ENCODE results near the gene DDX23.
"Not testable (repeated sequence)": the region's sequence is repeated elsewhere in the genome, so short reads cannot be mapped to it uniquely, and the experiment has no call there.

The DDX23 gene

GRCh38 chr12:48875944-48876515 lies 24.1 kb upstream of the DDX23 start:
- H3K9me3 ChIP-seq (ENCODE audit: control insufficient read depth, insufficient read depth, low read length), result no peaks in the 10 kb centered on the region
- H3K4me3 ChIP-seq (ENCODE audit: low read length), result no peak overlapping the region
- no peaks in the 10 kb centered on the region for H3F3A ChIP-seq (ENCODE audit: control insufficient read depth, insufficient read depth)
- no peaks in the 10 kb centered on the region for H3K4me1 ChIP-seq (ENCODE audit: control insufficient read depth, low read length)
- peaks cover 11% of the 10 kb centered on the region for H3K27me3 ChIP-seq (ENCODE audit: control insufficient read depth, low read length)
- H3K27ac ChIP-seq (ENCODE audit: low read depth, low read length), result no peak overlapping the region
- no peak for TF ChIP-seq EZH2phosphoT487 (IDR thresholded peaks at IDR 0.05; ENCODE audit: borderline replicate concordance, low read length)
- no peak for TF ChIP-seq CTCF (IDR thresholded peaks at IDR 0.05; ENCODE audit: low read depth, low read length, poor library complexity, severe bottlenecking)
- no peaks in the 10 kb centered on the region for H4K20me1 ChIP-seq (ENCODE audit: control insufficient read depth, insufficient read depth, low read depth, low read length)
- no peaks in the 10 kb centered on the region for H3K79me2 ChIP-seq (ENCODE audit: control insufficient read depth, low read length)
- no peaks in the 10 kb centered on the region for H3K9me2 ChIP-seq (replicated peaks; ENCODE audit: control insufficient read depth, low read length)
- H3K36me3 ChIP-seq (ENCODE audit: control insufficient read depth, low read length), result no peaks in the 10 kb centered on the region
- no peak overlapping the region for H3K4me2 ChIP-seq (ENCODE audit: low read length)

- H3K4me3 ChIP-seq (ENCODE audit: low read length); H3K27ac ChIP-seq (ENCODE audit: low read depth, low read length); H3K36me3 ChIP-seq (ENCODE audit: control insufficient read depth, low read length): not testable (repeated sequence)
Measured at GRCh38 chr12:48873534-48873933, 21.6 kb upstream of the DDX23 start.

GRCh38 chr12:48873096-48873495 lies 21.1 kb upstream of the DDX23 start:
- no peaks in the 10 kb centered on the region for H3F3A ChIP-seq (ENCODE audit: control insufficient read depth, insufficient read depth)
- no peaks in the 10 kb centered on the region for H3K9me3 ChIP-seq (ENCODE audit: control insufficient read depth, insufficient read depth, low read length)
- H3K27me3 ChIP-seq (ENCODE audit: control insufficient read depth, low read length), result peaks cover 7% of the 10 kb centered on the region; the same call in 1 of the 2 replicates
- H3K9me2 ChIP-seq (replicated peaks; ENCODE audit: control insufficient read depth, low read length), result no peaks in the 10 kb centered on the region
- H3K36me3 ChIP-seq (ENCODE audit: control insufficient read depth, low read length), result no peaks in the 10 kb centered on the region
- TF ChIP-seq EZH2phosphoT487 (IDR thresholded peaks at IDR 0.05; ENCODE audit: borderline replicate concordance, low read length) (no peak), CTCF (IDR thresholded peaks at IDR 0.05; ENCODE audit: low read depth, low read length, poor library complexity, severe bottlenecking) (no peak)
- H3K4me1 ChIP-seq (ENCODE audit: control insufficient read depth, low read length), result no peaks in the 10 kb centered on the region
- H3K4me3 ChIP-seq (ENCODE audit: low read length), result no peak overlapping the region
- H3K4me2 ChIP-seq (ENCODE audit: low read length), result no peak overlapping the region
- no peak overlapping the region for H3K27ac ChIP-seq (ENCODE audit: low read depth, low read length)
- H4K20me1 ChIP-seq (ENCODE audit: control insufficient read depth, insufficient read depth, low read depth, low read length), result no peaks in the 10 kb centered on the region
- no peaks in the 10 kb centered on the region for H3K79me2 ChIP-seq (ENCODE audit: control insufficient read depth, low read length)

More at GRCh38 chr12:48873534-48873933, 21.6 kb upstream of the DDX23 start:
- H3K9me2 ChIP-seq (replicated peaks; ENCODE audit: control insufficient read depth, low read length); H4K20me1 ChIP-seq (ENCODE audit: control insufficient read depth, insufficient read depth, low read depth, low read length); H3K4me2 ChIP-seq (ENCODE audit: low read length); H3K27me3 ChIP-seq (ENCODE audit: control insufficient read depth, low read length); H3K9me3 ChIP-seq (ENCODE audit: control insufficient read depth, insufficient read depth, low read length); H3K4me1 ChIP-seq (ENCODE audit: control insufficient read depth, low read length); H3F3A ChIP-seq (ENCODE audit: control insufficient read depth, insufficient read depth); H3K79me2 ChIP-seq (ENCODE audit: control insufficient read depth, low read length): not testable (repeated sequence)

- no peaks in the 10 kb centered on the region for H3K9me2 ChIP-seq (replicated peaks; ENCODE audit: control insufficient read depth, low read length)
- H3K9me3 ChIP-seq (ENCODE audit: control insufficient read depth, insufficient read depth, low read length), result no peaks in the 10 kb centered on the region
- no peak overlapping the region for H3K4me3 ChIP-seq (ENCODE audit: low read length)
- no peaks in the 10 kb centered on the region for H3K36me3 ChIP-seq (ENCODE audit: control insufficient read depth, low read length)
- H3K27me3 ChIP-seq (ENCODE audit: control insufficient read depth, low read length), result peaks cover 7% of the 10 kb centered on the region; the same call in 1 of the 2 replicates
- no peak overlapping the region for H3K27ac ChIP-seq (ENCODE audit: low read depth, low read length)
- peaks cover 8% of the 10 kb centered on the region for H3K79me2 ChIP-seq (ENCODE audit: control insufficient read depth, low read length)
- no peaks in the 10 kb centered on the region for H3F3A ChIP-seq (ENCODE audit: control insufficient read depth, insufficient read depth)
- H3K4me2 ChIP-seq (ENCODE audit: low read length), result no peak overlapping the region
- no peak for TF ChIP-seq EZH2phosphoT487 (IDR thresholded peaks at IDR 0.05; ENCODE audit: borderline replicate concordance, low read length)
- TF ChIP-seq CTCF (IDR thresholded peaks at IDR 0.05; ENCODE audit: low read depth, low read length, poor library complexity, severe bottlenecking), result no peak
- peaks cover 16% of the 10 kb centered on the region for H3K4me1 ChIP-seq (ENCODE audit: control insufficient read depth, low read length)
- peaks cover 7% of the 10 kb centered on the region for H4K20me1 ChIP-seq (ENCODE audit: control insufficient read depth, insufficient read depth, low read depth, low read length)
Measured at GRCh38 chr12:48869191-48869590, 17.2 kb upstream of the DDX23 start.

All from DOHH2 (cell line).